Mucosa of stomach (tissue), 1 donor: ENCODE results near the gene CD300LG.
"Not testable (repeated sequence)": the region's sequence is repeated elsewhere in the genome, so short reads cannot be mapped to it uniquely, and the experiment has no call there.

Source experiments
- H3K27me3 ChIP-seq: one replicate; pipeline ENCODE4 v1.7.0; 2013; ENCODE audit warnings: mild to moderate bottlenecking, low read length; ENCODE audit not compliant: control insufficient read depth, insufficient read depth
- H3K36me3 ChIP-seq: one replicate; pipeline ENCODE4 v1.7.0; 2013; ENCODE audit warnings: low read length; ENCODE audit not compliant: control insufficient read depth, insufficient read depth
- H3K4me1 ChIP-seq: one replicate; pipeline ENCODE4 v1.7.0; 2013; ENCODE audit warnings: mild to moderate bottlenecking, low read length; ENCODE audit not compliant: control insufficient read depth, insufficient read depth
- H3K4me3 ChIP-seq: one replicate; pipeline ENCODE4 v1.7.0; 2013; ENCODE audit warnings: low read length
- H3K9ac ChIP-seq: one replicate; pipeline ENCODE4 v1.7.0; 2013; ENCODE audit warnings: mild to moderate bottlenecking, low read length, moderate library complexity
- H3K9me3 ChIP-seq: one replicate; pipeline ENCODE4 v1.7.0; 2013; ENCODE audit warnings: mild to moderate bottlenecking, low read length, moderate library complexity; ENCODE audit not compliant: control insufficient read depth
- donor health status: Pancreatic carcinoma.

Gene CD300LG

DNA sequence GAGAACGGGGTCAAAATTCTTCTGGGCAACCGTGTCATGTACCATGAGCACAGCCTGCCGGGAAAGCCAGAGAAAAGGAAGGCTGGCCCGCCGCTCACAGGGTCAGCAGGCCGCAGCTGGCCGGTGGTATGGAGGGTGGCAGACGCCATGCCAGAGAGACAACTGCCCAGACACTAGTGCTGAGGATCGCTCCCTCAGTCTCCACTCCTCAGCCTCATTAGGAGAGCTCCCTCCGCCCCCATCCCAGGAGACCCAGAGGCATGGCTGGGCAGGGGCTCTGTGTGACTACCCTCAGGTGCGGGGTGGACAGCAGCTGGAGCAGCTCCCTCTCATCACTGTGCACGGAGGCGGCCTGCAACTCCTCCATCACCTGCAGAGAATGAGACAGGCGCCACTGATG lies 17.2 kb upstream of the CD300LG start:
- Histone ChIP-seq H3K4me1 (peaks cover 14% of the 10 kb centered on the region), H3K9ac (no peak overlapping the region), H3K9me3 (no peaks in the 10 kb centered on the region), H3K36me3 (no peaks in the 10 kb centered on the region), H3K27me3 (peaks cover 8% of the 10 kb centered on the region), H3K4me3 (no peak overlapping the region)

DNA sequence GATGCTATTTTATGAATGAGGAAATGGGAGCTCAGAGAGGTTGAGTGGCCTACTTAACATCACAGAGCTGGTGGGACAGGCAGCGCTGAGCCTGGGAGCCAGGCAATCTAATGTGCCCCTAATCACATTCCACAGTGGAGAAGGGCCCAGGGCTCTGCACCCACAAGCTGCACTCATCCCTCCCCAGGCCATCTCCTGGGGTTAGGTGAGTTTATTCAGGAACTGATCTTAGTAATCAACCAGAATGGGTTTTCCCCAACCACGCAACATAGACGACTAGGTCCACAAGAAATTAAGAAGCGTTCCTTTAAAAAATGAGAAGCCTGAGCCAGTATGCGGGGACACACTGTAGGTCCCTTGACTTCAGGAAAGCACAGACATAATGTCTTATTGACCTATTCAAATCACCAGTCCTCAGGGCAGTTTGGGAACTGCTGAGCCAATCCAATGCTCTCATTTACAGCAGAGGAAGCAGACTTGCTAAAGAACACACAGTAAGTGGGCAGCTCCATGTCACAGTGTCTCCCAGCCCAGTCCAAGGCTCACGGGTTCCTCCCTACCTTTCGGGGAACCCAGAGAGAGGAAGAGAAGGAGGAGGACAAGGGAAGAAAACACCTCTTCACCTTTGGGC lies 16.4 kb upstream of the CD300LG start:
- Histone ChIP-seq H3K4me1 (peaks cover 14% of the 10 kb centered on the region), H3K4me3 (no peak overlapping the region), H3K36me3 (no peaks in the 10 kb centered on the region), H3K27me3 (peaks cover 8% of the 10 kb centered on the region), H3K9me3 (no peaks in the 10 kb centered on the region), H3K9ac (no peak overlapping the region)

DNA sequence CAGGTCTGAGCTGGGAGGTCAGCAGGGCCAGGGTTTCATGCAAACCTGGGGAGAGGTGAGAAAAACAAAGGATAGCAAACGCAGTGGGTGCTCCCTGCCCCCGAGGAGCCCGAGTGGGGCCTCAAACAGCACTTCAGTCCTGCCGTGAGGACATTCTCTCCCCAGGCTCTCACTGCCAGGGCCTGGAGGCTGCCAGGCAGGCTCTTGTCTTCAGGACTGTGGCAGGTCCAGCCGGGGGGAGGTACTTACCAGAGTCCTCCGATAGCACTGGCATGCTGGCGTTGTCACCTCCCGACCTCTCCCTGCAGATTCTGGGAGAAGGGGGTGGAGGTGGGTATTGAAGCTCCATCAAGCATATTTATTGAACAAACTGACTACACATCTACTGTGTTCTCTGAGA lies 15.3 kb upstream of the CD300LG start:
- H3K4me1 ChIP-seq: peaks cover 14% of the 10 kb centered on the region
- H3K4me3 ChIP-seq: no peak overlapping the region
- H3K9ac ChIP-seq: no peak overlapping the region

DNA sequence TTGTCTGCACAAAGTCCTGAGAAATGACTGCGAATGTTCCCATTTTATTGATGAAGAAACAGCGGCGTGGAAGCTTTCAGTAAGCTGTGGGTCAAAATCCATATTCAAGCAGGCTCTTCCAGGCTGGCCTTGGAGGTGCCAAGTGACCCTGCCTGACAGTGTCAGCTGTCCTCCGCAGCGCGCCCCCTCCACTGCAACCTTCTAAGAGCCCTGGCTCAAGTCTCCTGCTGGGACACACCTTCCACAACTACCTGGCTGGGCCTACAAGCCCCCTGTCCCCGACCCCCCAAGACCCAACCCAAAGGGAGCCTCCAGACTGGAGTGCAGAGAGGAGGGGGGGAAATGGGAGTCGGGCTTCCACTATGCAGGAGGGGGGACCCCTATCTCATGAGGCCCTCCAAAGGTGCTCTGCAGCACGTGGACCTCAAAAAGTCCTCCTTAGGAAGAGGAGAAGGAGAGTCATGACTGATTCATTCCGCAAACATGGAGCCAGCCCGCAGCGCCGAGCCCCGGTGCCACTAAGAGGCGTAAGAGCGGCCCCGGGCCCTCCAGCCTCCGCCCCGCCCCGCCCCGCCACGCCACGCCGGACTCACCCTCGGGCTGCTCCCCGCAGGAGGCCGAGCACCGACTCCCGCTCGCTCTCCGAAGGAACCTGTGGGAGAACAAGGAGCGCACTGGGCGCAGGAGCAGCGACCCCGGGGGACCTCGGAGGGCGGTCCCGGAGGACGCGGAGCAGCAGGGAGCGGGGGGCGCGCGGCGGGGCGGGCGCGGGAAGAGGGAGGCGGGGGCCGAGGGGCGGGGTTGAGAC lies 14.6 kb upstream of the CD300LG start:
- Histone ChIP-seq H3K9ac (peak overlapping the region; percentile 57), H3K27me3 (peaks cover 8% of the 10 kb centered on the region), H3K4me3 (peak overlapping the region; percentile 19), H3K9me3 (no peaks in the 10 kb centered on the region), H3K36me3 (no peaks in the 10 kb centered on the region), H3K4me1 (peaks cover 14% of the 10 kb centered on the region)

More for the DNA sequence above, 15.3 kb upstream of the CD300LG start:
- H3K27me3 ChIP-seq: peaks cover 8% of the 10 kb centered on the region
- H3K9me3 ChIP-seq: no peaks in the 10 kb centered on the region
- H3K36me3 ChIP-seq: no peaks in the 10 kb centered on the region

DNA sequence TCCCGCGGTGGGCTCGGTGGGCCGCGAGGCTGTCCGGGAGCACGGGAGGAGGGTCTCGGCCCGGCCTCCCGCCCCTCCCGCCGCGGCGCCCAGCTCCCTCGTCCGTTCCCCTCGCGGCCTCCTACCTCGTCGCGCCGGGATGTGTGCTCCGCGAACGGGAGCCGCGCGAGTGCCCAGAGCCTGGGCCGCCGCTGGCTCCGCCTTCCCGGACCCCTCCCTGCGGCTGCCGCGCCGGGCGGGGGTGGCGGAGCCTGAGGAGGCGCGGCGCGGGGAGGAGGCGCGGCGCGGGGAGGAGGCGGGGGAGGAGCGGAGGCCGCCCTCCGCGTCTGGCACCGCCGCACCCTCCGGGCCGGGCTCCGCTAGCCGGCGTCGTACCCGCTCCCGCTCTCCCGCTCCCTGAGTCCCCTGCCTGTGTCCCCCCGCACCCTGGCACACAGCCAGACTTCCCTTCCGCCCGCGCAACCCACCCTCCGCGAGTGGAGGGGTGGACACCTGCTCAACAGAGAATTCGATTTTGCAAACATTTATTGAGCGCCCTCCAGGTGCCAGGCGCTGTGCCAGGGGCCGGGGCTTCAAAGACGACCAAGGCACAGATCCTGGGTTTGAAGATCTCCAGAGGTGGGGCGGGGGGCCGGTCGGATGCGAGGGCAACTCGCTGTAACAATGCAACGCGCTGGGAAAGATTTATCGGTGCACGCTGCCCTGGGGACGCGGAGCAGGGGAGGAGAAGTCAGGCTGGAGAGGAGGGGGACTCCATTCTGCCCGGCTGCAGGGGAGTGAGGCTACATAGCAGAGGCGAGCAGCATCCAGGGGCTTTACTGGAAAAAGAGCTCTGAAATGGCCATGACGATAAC lies 13.8 kb upstream of the CD300LG start, which contains the start of gene MPP3:
Gene MPP3 (minus strand): TSS at position 171 of the 854 bp plus-strand sequence. CDS start 1,240 bp downstream, outside the sequence.
- peak within 1 kb of the TSS; percentile 57 for H3K9ac ChIP-seq

DNA sequence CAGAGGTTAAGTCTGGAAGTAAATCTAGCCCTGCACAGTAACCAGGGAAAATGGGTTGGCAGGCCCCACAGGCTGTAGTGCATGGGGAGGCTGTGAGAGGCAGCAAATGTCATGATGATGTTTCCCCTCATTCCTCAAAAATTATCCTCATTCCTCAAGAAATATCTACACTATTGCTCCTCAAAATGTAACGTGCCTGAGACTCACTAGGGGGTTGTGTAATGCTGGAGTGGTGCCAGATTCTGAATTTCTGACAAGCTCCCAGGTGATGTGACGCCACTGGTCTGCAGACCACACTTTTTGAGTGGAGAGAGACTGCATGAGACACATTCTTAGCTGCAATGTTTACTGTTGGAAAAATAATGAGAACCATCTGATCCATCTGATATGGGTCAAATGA lies 12.9 kb upstream of the CD300LG start:
- Histone ChIP-seq H3K27me3 (peaks cover 8% of the 10 kb centered on the region), H3K4me1 (peaks cover 14% of the 10 kb centered on the region), H3K9me3 (no peaks in the 10 kb centered on the region), H3K9ac (no peak overlapping the region), H3K36me3 (no peaks in the 10 kb centered on the region), H3K4me3 (no peak overlapping the region)

More for the DNA sequence above, 13.8 kb upstream of the CD300LG start, which contains the start of gene MPP3:
- Histone ChIP-seq H3K9me3 (no peaks in the 10 kb centered on the region), H3K36me3 (no peaks in the 10 kb centered on the region), H3K4me1 (peaks cover 14% of the 10 kb centered on the region), H3K27me3 (peaks cover 8% of the 10 kb centered on the region), H3K4me3 (peak within 1 kb of the TSS; percentile 19)

DNA sequence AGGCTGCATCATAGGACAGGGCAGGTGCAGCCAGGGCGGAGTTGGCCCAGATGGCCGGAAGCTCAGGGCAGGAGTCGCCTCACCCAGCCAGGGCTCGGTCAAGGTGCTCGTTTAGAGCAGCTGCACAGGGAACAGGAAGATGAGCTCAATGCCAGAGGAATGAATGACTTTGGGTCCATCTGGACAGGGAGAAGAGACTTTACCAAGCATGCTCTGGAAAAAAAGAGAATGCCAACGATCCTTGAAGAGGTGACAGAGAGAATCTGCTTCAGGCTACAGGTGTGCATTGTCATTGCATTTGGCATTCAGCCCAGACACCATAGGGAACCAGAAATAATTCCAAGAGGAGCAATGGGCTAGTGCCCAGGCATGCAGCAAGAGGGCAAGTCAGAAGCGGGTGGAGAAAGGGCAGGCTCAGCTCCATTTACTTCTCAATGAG lies 7.3 kb upstream of the CD300LG start:
- no peaks in the 10 kb centered on the region for H3K36me3 ChIP-seq
- no peaks in the 10 kb centered on the region for H3K9me3 ChIP-seq
- peaks cover 18% of the 10 kb centered on the region for H3K4me1 ChIP-seq
- H3K9ac ChIP-seq: no peak overlapping the region
- no peak overlapping the region for H3K4me3 ChIP-seq
- H3K27me3 ChIP-seq: no peaks in the 10 kb centered on the region

DNA sequence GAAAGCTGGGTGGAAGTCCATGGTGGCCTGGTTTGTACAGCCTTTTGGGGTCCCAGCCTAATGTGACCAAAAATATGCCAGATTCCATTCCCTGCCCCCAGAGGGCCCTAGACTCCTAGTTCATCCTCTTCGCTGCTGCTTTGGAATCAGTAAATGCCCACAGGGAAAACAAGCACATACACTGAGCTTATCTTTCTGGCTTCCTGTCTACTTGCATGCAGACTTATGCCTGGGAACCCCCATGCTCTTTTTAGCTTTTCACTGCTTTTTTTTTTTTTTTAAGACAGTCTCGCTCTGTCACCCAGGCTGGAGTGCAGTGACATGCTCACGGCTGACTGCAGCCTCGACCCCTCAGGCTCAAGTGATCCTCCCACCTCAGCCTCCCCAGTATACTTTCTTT lies 6.2 kb upstream of the CD300LG start:
- Histone ChIP-seq H3K4me3 (no peak overlapping the region), H3K4me1 (peaks cover 18% of the 10 kb centered on the region), H3K36me3 (no peaks in the 10 kb centered on the region), H3K27me3 (no peaks in the 10 kb centered on the region), H3K9me3 (no peaks in the 10 kb centered on the region), H3K9ac (no peak overlapping the region)

DNA sequence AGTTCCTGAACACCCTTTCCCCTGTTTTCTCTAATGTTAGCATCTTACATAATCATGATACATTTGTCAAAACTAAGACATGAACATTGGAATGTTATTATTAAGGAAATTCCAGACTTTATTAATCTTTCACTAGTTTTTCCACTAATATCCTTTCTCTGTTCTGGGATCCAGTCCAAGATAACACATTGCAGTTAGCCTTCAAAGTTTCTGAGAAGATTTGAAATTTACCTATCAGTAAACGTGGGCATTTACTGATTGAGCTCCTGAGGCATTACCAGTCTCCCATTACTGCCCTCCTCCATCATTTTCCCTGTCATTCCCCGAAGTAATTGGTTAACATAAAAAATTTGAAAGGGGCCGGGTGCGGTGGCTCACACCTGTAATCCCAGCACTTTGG lies 5.7 kb upstream of the CD300LG start:
- Histone ChIP-seq H3K9me3 (no peaks in the 10 kb centered on the region), H3K4me3 (no peak overlapping the region), H3K27me3 (no peaks in the 10 kb centered on the region), H3K9ac (no peak overlapping the region), H3K4me1 (peaks cover 18% of the 10 kb centered on the region), H3K36me3 (no peaks in the 10 kb centered on the region)

DNA sequence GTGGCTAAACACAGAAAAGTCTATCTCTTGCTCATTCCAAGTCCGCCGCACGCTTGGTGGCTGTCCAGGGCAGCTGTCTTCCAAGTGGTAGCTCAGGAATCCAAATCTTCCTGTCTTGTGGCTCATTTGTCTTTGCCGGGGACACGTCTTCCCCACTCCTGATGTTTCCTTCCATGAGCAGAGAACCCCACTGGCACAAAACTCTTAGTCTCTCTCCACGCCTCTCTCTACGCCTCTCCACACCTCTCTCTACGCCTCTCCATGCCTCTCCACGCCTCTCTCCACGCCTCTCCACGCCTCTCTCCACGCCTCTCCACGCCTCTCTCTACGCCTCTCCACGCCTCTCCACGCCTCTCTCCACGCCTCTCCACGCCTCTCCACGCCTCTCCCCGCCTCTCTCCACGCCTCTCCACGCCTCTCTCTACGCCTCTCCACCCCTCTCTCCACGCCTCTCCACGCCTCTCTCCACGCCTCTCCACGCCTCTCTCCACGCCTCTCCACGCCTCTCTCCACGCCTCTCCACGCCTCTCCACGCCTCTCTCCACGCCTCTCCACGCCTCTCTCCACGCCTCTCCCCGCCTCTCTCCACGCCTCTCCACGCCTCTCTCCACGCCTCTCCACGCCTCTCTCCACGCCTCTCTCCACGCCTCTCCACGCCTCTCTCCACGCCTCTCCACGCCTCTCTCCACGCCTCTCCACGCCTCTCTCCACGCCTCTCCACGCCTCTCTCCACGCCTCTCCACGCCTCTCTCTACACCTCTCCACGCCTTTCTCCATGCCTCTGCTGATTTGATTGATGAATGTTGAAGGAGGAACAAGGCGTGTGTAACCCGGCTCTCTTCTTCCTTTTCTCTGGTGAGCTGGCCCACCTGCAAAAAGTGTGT lies 4.6 kb upstream of the CD300LG start:
- H3K9ac ChIP-seq, H3K27me3 ChIP-seq, H3K36me3 ChIP-seq, H3K4me3 ChIP-seq, H3K9me3 ChIP-seq: not testable (repeated sequence)
- H3K4me1 ChIP-seq: peaks cover 18% of the 10 kb centered on the region

DNA sequence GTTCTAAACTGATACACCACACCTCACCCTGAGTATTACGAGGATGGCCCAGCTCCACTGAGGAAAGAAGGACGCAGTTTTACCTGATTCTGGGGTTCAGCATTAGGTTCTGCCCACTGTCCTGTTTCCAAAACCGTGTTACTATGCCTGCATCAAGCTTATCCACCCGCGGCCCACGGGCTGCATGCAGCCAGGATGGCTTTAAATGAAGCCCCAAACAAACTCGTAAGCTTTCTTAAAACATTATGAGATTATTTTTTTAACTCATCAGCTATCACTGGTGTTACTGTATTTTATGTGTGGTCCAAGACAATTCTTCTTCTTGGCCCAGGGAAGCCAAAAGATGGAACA lies 4.0 kb upstream of the CD300LG start:
- H3K4me3 ChIP-seq: no peak overlapping the region
- H3K9ac ChIP-seq: no peak overlapping the region
- H3K27me3 ChIP-seq: no peaks in the 10 kb centered on the region
- no peaks in the 10 kb centered on the region for H3K9me3 ChIP-seq
- H3K36me3 ChIP-seq: no peaks in the 10 kb centered on the region
- H3K4me1 ChIP-seq: peaks cover 18% of the 10 kb centered on the region
